Hepatocyte (in vitro differentiated cells): ENCODE measurements around the gene WNT1. TPM values are rescaled to one million over a fixed set of nuclear protein-coding genes. Genes with fewer than 3 reads are reported as not detected.

Experiments used
- DNase-seq: peaks from one replicate; pipeline ENCODE4 v3.0.0-alpha.2; 2016; ENCODE audit warnings: low spot score
- H2AFZ ChIP-seq: fragments of 200-600 bp; sonication (generic); 2 replicates; pipeline ENCODE4 v1.6.0; 2016; ENCODE audit warnings: antibody characterized with exemption, mild to moderate bottlenecking
- H3K27ac ChIP-seq: fragments of 200-600 bp; sonication (generic); 2 replicates; pipeline ENCODE4 v1.5.1; 2016; ENCODE audit warnings: mild to moderate bottlenecking
- H3K27me3 ChIP-seq: fragments of 200-600 bp; sonication (generic); 2 replicates; pipeline ENCODE4 v1.6.1; 2016
- H3K36me3 ChIP-seq: fragments of 200-600 bp; sonication (generic); replicated peaks from 2 replicates; pipeline ENCODE4 v1.5.1; 2016; ENCODE audit warnings: low read depth; ENCODE audit not compliant: insufficient read depth
- H3K4me1 ChIP-seq: fragments of 200-600 bp; sonication (generic); 2 replicates; pipeline ENCODE4 v1.5.1; 2016; ENCODE audit warnings: mild to moderate bottlenecking, moderate library complexity; ENCODE audit not compliant: insufficient read depth
- H3K4me2 ChIP-seq: fragments of 200-600 bp; sonication (generic); 2 replicates; pipeline ENCODE4 v1.6.0; 2016
- H3K4me3 ChIP-seq: fragments of 200-600 bp; sonication (generic); 2 replicates; pipeline ENCODE4 v1.5.1; 2016; ENCODE audit warnings: mild to moderate bottlenecking
- H3K79me2 ChIP-seq: fragments of 200-600 bp; sonication (generic); 2 replicates; pipeline ENCODE4 v1.6.0; 2017; ENCODE audit warnings: mild to moderate bottlenecking
- H3K9me2 ChIP-seq: fragments of 200-600 bp; sonication (generic); replicated peaks from 2 replicates; pipeline ENCODE4 v1.6.0; 2017; ENCODE audit warnings: mild to moderate bottlenecking; ENCODE audit not compliant: insufficient read depth
- H3K9me3 ChIP-seq: fragments of 200-600 bp; sonication (generic); 2 replicates; pipeline ENCODE4 v1.5.1; 2016; ENCODE audit warnings: low read depth, mild to moderate bottlenecking
- H4K20me1 ChIP-seq: fragments of 200-600 bp; sonication (generic); 2 replicates; pipeline ENCODE4 v1.6.0; 2016; ENCODE audit warnings: mild to moderate bottlenecking; ENCODE audit not compliant: insufficient read depth, poor library complexity, severe bottlenecking
- CTCF ChIP-seq: fragments of 200-600 bp; sonication (generic); IDR thresholded peaks from 2 replicates; pipeline ENCODE4 v1.5.1; 2016; ENCODE audit warnings: antibody characterized with exemption, mild to moderate bottlenecking; ENCODE audit not compliant: poor library complexity
- EZH2 ChIP-seq: fragments of 200-600 bp; sonication (generic); IDR thresholded peaks from 2 replicates; pipeline ENCODE4 v1.6.1; 2016; ENCODE audit warnings: antibody characterized with exemption, mild to moderate bottlenecking, borderline replicate concordance
- EZH2phosphoT487 ChIP-seq: fragments of 200-600 bp; sonication (generic); IDR thresholded peaks from one replicate; pipeline ENCODE4 v1.6.1; 2018; ENCODE audit warnings: antibody characterized with exemption, mild to moderate bottlenecking, low read depth, moderate library complexity; ENCODE audit not compliant: unreplicated experiment, severe bottlenecking
- WGBS: methylation state at CpG from one replicate; pipeline ENCODE4 v1.1.6; 2016; ENCODE audit warnings: low lambda C conversion rate; ENCODE audit errors: missing lambda C conversion rate; 5-methylcytosine and 5-hydroxymethylcytosine counted together
- polyA plus RNA-seq: library from polyadenylated mRNA; unstranded; fragments of >200 nt; fragmentation: Nextera tagmentation; extraction: Ambion mirVana; gene quantifications from 2 replicates; pipeline ENCODE4 v1.2.1, GENCODE V29; 2016
- total RNA-seq: library from RNA; depleted of rRNA; stranded (reverse); fragments of >200 nt; gene quantifications from 2 replicates; pipeline ENCODE4 v1.2.3, GENCODE V29; 2014

WNT1 gene
- total and polyA plus RNA-seq, 2 experiments from 2014 or later, result not detected

DNA sequence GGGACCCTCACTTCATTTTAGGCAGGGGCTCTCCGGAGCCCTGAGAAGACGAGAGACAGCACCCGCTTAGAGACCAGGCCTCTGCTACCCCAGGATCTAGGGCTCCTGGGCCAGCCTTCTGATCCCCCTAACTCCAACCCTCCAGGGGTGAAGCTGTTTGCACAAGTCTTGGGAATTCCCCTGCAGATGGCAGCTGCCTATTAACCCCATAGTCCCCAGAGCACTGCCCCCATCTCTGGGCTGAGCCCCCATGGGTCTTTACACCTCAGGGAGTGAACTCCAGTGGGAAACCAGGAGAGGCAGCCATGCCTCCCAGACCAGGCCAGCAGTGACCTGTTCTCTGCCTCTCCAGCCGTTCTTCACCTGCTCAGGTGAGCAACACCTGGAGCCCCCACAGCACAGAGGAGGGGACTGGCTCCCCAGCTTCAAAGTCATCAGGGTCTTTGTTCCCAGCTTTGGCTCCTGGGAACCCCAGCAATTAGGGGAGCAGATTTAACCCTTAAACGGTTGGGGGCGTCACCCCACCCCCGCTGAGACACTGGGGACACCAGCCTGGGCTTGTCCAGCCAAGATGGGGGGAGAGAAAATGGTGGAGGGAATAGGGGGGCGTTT lies 8.9 kb upstream of the WNT1 start:
- Histone ChIP-seq H3K36me3 (no peaks in the 10 kb centered on the region), H3K27ac (no peak overlapping the region), H3K9me3 (no peaks in the 10 kb centered on the region), H3K4me3 (no peak overlapping the region), H3K4me2 (peak overlapping the region; percentile 78), H3K9me2 (no peaks in the 10 kb centered on the region), H3K27me3 (peaks cover 50% of the 10 kb centered on the region), H2AFZ (no peak overlapping the region), H3K79me2 (no peaks in the 10 kb centered on the region), H4K20me1 (no peaks in the 10 kb centered on the region), H3K4me1 (peaks cover 24% of the 10 kb centered on the region)
- no peak for DNase-seq
- no peak for TF ChIP-seq CTCF
- WGBS, result 56% methylated on average over 7 of the region's 8 CpGs

- peak overlapping the region; percentile 78 for H3K4me2 ChIP-seq
- DNase-seq, result peak; percentile 69
- peaks cover 24% of the 10 kb centered on the region for H3K4me1 ChIP-seq
- no peaks in the 10 kb centered on the region for H3K9me2 ChIP-seq
- H3K27ac ChIP-seq, result no peak overlapping the region
- H4K20me1 ChIP-seq, result no peaks in the 10 kb centered on the region
- no peaks in the 10 kb centered on the region for H3K9me3 ChIP-seq
- H3K36me3 ChIP-seq, result no peaks in the 10 kb centered on the region
- no peak overlapping the region for H3K4me3 ChIP-seq
- 8% methylated on average over 56 of the region's 77 CpGs for WGBS
- peak; percentile 50 for TF ChIP-seq EZH2
- TF ChIP-seq CTCF, result peak; percentile 16
- no peak for TF ChIP-seq EZH2phosphoT487
- peaks cover 58% of the 10 kb centered on the region for H3K27me3 ChIP-seq
- H3K79me2 ChIP-seq, result no peaks in the 10 kb centered on the region
- H2AFZ ChIP-seq, result peak overlapping the region; percentile 58
These were observed 8.1 kb upstream of the WNT1 start for GRCh38 chr12:48969833-48970701.

- peaks cover 65% of the 10 kb centered on the region for H3K27me3 ChIP-seq
These were observed 7.3 kb upstream of the WNT1 start for GRCh38 chr12:48970702-48971334.

More at GRCh38 chr12:48970702-48971334, 7.3 kb upstream of the WNT1 start:
- Histone ChIP-seq H2AFZ (peak overlapping the region; percentile 17), H3K27ac (no peak overlapping the region), H3K79me2 (no peaks in the 10 kb centered on the region), H3K9me3 (no peaks in the 10 kb centered on the region), H3K36me3 (no peaks in the 10 kb centered on the region), H3K4me3 (no peak overlapping the region), H3K9me2 (no peaks in the 10 kb centered on the region), H3K4me1 (peaks cover 24% of the 10 kb centered on the region), H3K4me2 (peak overlapping the region; percentile 78), H4K20me1 (no peaks in the 10 kb centered on the region)
- TF ChIP-seq CTCF (no peak), EZH2phosphoT487 (no peak), EZH2 (no peak)
- no peak for DNase-seq
- WGBS, result 31% methylated on average over 10 of the region's 10 CpGs
